WTC11 (cell line): ENCODE results near the gene NFATC3.

Source experiments
- CREB1 ChIP-seq: sonication (generic); formaldehyde crosslinking; IDR thresholded peaks from 2 replicates; pipeline ENCODE4 v1.8.0; 2023; ENCODE audit warnings: mild to moderate bottlenecking, missing genetic modification reagents
- ELF4 ChIP-seq: sonication (generic); formaldehyde crosslinking; IDR thresholded peaks from 2 replicates; pipeline ENCODE4 v1.8.1; 2022; ENCODE audit warnings: low read depth, mild to moderate bottlenecking, moderate library complexity, missing genetic modification reagents
- RELA ChIP-seq: sonication (generic); formaldehyde crosslinking; IDR thresholded peaks from 2 replicates; pipeline ENCODE4 v1.8.1; 2022; ENCODE audit warnings: missing genetic modification reagents, mild to moderate bottlenecking, borderline replicate concordance
- TF ChIP-seq, protein P1 (sequence below): fragments of 200-600 bp; IDR thresholded peaks from 2 replicates; pipeline ENCODE4 v1.8.0; 2022; ENCODE audit warnings: antibody characterized with exemption

GRCh38 chr16:68074850-68075555 lies 10.2 kb upstream of the NFATC3 start:
- TF ChIP-seq RELA (CRISPR knock-in tag) (no peak), CREB1 (no peak), ELF4 (CRISPR knock-in tag) (no peak)
- TF ChIP-seq, protein P1, sequence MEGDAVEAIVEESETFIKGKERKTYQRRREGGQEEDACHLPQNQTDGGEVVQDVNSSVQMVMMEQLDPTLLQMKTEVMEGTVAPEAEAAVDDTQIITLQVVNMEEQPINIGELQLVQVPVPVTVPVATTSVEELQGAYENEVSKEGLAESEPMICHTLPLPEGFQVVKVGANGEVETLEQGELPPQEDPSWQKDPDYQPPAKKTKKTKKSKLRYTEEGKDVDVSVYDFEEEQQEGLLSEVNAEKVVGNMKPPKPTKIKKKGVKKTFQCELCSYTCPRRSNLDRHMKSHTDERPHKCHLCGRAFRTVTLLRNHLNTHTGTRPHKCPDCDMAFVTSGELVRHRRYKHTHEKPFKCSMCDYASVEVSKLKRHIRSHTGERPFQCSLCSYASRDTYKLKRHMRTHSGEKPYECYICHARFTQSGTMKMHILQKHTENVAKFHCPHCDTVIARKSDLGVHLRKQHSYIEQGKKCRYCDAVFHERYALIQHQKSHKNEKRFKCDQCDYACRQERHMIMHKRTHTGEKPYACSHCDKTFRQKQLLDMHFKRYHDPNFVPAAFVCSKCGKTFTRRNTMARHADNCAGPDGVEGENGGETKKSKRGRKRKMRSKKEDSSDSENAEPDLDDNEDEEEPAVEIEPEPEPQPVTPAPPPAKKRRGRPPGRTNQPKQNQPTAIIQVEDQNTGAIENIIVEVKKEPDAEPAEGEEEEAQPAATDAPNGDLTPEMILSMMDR, result no peak
